Embryonic facial prominence (tissue), 1 donor: ENCODE data around the gene HMCN2.

Source experiments
- DNase-seq: peaks from one replicate; pipeline ENCODE4 v3.0.0-alpha.2; 2016; ENCODE audit errors: extremely low spot score

Gene HMCN2

GRCh38 chr9:130411566-130411915, 146.0 kb downstream of the HMCN2 start:
- DNase-seq = no peak

- DNase-seq = no peak
These were observed 148.6 kb downstream of the HMCN2 start for GRCh38 chr9:130414081-130414731.

- no peak for DNase-seq
These were observed 149.6 kb downstream of the HMCN2 start for GRCh38 chr9:130414910-130415746.

- DNase-seq = no peak
These were observed 152.0 kb downstream of the HMCN2 start for GRCh38 chr9:130417602-130418001.

- no peak for DNase-seq
These were observed 153.2 kb downstream of the HMCN2 start for GRCh38 chr9:130418776-130419175.

- DNase-seq = no peak
These were observed 154.0 kb downstream of the HMCN2 start for GRCh38 chr9:130419521-130420035.

- no peak for DNase-seq
These were observed 155.7 kb downstream of the HMCN2 start for GRCh38 chr9:130421154-130421801.

GRCh38 chr9:130421802-130422276, 156.3 kb downstream of the HMCN2 start:
- no peak for DNase-seq

- DNase-seq = no peak
These were observed 157.0 kb downstream of the HMCN2 start for GRCh38 chr9:130422546-130422945.

- DNase-seq = no peak
These were observed 157.7 kb downstream of the HMCN2 start for GRCh38 chr9:130423272-130423671.

- no peak for DNase-seq
These were observed 159.3 kb downstream of the HMCN2 start for GRCh38 chr9:130424595-130425454.

GRCh38 chr9:130425741-130426466, 160.3 kb downstream of the HMCN2 start:
- DNase-seq = no peak

- DNase-seq = no peak
These were observed 160.9 kb downstream of the HMCN2 start for GRCh38 chr9:130426467-130426773.

- no peak for DNase-seq
These were observed 161.3 kb downstream of the HMCN2 start for GRCh38 chr9:130426883-130427282.

- no peak for DNase-seq
These were observed 161.8 kb downstream of the HMCN2 start for GRCh38 chr9:130427326-130427725.

GRCh38 chr9:130428086-130428665, 162.6 kb downstream of the HMCN2 start:
- no peak for DNase-seq

GRCh38 chr9:130429381-130429780, 163.8 kb downstream of the HMCN2 start:
- DNase-seq = no peak

GRCh38 chr9:130429831-130430230, 164.3 kb downstream of the HMCN2 start:
- no peak for DNase-seq

GRCh38 chr9:130430232-130430631, 164.7 kb downstream of the HMCN2 start:
- DNase-seq = no peak

- DNase-seq = no peak
These were observed 165.4 kb downstream of the HMCN2 start for GRCh38 chr9:130430734-130431535.
